Adrenal gland (tissue), 12 donors: Measurements from ENCODE around the gene VDAC2. TPM values are rescaled to one million over a fixed set of nuclear protein-coding genes. Genes with fewer than 3 reads are reported as not detected.
"Not testable (repeated sequence)": the region's sequence is repeated elsewhere in the genome, so short reads cannot be mapped to it uniquely, and the experiment has no call there.

Experiments
- DNase-seq, 7 donors: peaks; one replicate each; pipeline ENCODE4 v3.0.0-alpha.2; 2019 to 2020
- H3K27ac ChIP-seq, 5 donors: fragments of 200-600 bp; sonication (generic) in 4 of 5; 1 replicate in 3 of 5; 2 replicates in 2 of 5; pipeline versions ENCODE4 v1.5.1 to v1.8.0; 2016 to 2020; ENCODE audit warnings: mild to moderate bottlenecking in 1 of 5
- H3K27me3 ChIP-seq: fragments of 200-600 bp; 2 replicates; pipeline ENCODE4 v1.8.0; 2021
- H3K36me3 ChIP-seq, 2 donors: fragments of 200-600 bp; replicated peaks in 1 of 2; 1 replicate in 1 of 2; 2 replicates in 1 of 2; pipeline versions ENCODE4 v1.5.1 to v1.8.0; 2018 to 2022
- H3K4me1 ChIP-seq, 2 donors: fragments of 200-600 bp; replicated peaks in 1 of 2; 1 replicate in 1 of 2; 2 replicates in 1 of 2; pipeline versions ENCODE4 v1.5.1 to v1.8.0; 2018 to 2021
- H3K4me3 ChIP-seq, 4 donors: fragments of 200-600 bp; sonication (generic) in 3 of 4; one replicate each; pipeline ENCODE4 v1.5.1; 2016 to 2018
- H3K9me3 ChIP-seq, 3 donors: fragments of 200-600 bp; sonication (generic) in 1 of 3; replicated peaks in 1 of 3; 1 replicate in 2 of 3; 2 replicates in 1 of 3; pipeline versions ENCODE4 v1.5.1 to v1.8.0; 2016 to 2021
- POLR2A ChIP-seq, 2 donors: fragments of 450-650 bp; IDR thresholded peaks; one replicate each; pipeline ENCODE4 v1.6.1; 2017; ENCODE audit warnings: antibody characterized with exemption in 2 of 2, mild to moderate bottlenecking in 2 of 2, moderate library complexity in 1 of 2
- WGBS, 4 donors: extraction: QIAGEN DNeasy Blood & Tissue Kit in 2 of 4; methylation state at CpG; one replicate each; pipeline versions ENCODE4 v1.1.5 to v1.1.7; 2013 to 2017; 5-methylcytosine and 5-hydroxymethylcytosine counted together
- intact Hi-C, 2 donors: fragments of 100-400 bp; cut with DNase I; formaldehyde crosslinking; loops; one replicate each; pipeline versions ENCODE4 v1.14.1 to v1.15.0; 2022 to 2023
- polyA plus RNA-seq, 3 donors: library from polyadenylated mRNA; stranded (reverse); fragments of 200-250 nt in 2 of 3; fragments of 350-450 nt in 1 of 3; fragmentation: Illumina TruSeq in 1 of 3; extraction: RNeasy Lipid Tissue Mini Kit (QIAGEN cat#74804) in 1 of 3; gene quantifications; one replicate each; pipeline ENCODE4 v1.2.3, GENCODE V29; 2013 to 2014
- total RNA-seq, 9 donors: library from RNA; depleted of rRNA in 4 of 9; stranded (reverse); fragments of >200 nt in 4 of 9; fragments of 120-200 nt in 1 of 9; fragmentation: NEBNext Ultra II Directional in 1 of 9; extraction: Animal tissue kit (Norgen Biotek cat#: 25700) in 1 of 9; gene quantifications; one replicate each; pipeline versions ENCODE4 v1.1.0 to v1.2.4, GENCODE V29; 2013 to 2023
- TF ChIP-seq, protein P1 (sequence below), 6 experiments: fragments of 450-650 bp in 4 of 6; fragments of 200-600 bp in 2 of 6; sonication (generic) in 1 of 6; IDR thresholded peaks; 1 replicate in 5 of 6; 2 replicates in 1 of 6; pipeline versions ENCODE4 v1.5.1 to v1.8.0; 2016 to 2021; ENCODE audit warnings: antibody characterized with exemption in 6 of 6, mild to moderate bottlenecking in 2 of 6, moderate library complexity in 1 of 6
- donor health status: healthy with polysubstance abuse.
- donor health status: Bipolar disorder and iron deficiency.
- donor health status: DM: yes; HTN: yes; CAD: no.
- donor health status: DM: no; HTN: no; CAD: no.
- donor health status: DM: no; HTN: no; CAD: no.
- donor health status: DM: yes; HTN: yes; CAD: no.

Gene VDAC2
- total and polyA plus RNA-seq, 12 donors = 83.2 to 297 (median 183) TPM

DNA sequence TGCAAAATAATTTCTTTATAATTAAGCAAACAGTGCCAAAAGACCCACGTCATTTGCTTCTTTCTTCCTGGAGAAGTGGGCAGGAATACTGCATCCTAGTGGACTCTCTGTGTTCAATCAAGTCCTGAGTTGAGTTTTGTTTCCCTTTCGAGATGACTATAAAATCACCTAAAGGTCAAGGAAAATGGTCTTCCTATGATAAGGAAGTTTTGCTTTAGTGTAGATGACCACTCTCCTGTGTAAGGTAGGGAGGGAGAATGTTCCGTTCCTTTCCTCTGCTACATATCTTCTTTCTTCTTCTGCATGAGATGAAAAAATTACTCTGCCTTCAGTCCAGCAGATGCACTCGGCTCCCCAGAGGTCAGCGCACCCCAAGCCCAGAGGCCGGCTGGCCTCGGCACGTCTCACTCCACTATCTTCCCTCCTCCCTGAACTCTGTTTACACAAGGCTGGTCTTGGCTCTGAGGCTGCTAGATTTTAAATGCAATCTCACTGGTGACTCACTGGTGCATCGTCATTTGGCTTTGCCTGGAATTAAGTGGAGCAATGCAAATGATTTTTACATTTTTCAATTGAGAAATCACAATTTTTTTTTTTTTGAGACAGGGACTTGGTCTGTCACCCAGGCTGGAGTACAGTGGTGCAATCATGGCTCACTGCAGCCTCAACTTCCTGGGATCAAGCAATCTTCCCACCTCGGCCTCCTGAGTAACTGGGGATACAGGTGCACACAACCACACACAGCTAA lies 18.6 kb upstream of the VDAC2 start:
- Histone ChIP-seq H3K4me1 (peaks cover 8 to 31% of the 10 kb centered on the region in 2 donors), H3K27me3 (no peaks in the 10 kb centered on the region), H3K4me3 (no peak overlapping the region), H3K27ac (peak overlapping the region; percentile 78 to 93 (median 82)), H3K9me3 (no peaks in the 10 kb centered on the region), H3K36me3 (no peaks in the 10 kb centered on the region)
- peak; percentile 78 to 93 (median 90) for DNase-seq
- TF ChIP-seq POLR2A (IDR thresholded peaks at IDR 0.05) = peak in 1 of 2 donors; percentile 84
- TF ChIP-seq, protein P1, sequence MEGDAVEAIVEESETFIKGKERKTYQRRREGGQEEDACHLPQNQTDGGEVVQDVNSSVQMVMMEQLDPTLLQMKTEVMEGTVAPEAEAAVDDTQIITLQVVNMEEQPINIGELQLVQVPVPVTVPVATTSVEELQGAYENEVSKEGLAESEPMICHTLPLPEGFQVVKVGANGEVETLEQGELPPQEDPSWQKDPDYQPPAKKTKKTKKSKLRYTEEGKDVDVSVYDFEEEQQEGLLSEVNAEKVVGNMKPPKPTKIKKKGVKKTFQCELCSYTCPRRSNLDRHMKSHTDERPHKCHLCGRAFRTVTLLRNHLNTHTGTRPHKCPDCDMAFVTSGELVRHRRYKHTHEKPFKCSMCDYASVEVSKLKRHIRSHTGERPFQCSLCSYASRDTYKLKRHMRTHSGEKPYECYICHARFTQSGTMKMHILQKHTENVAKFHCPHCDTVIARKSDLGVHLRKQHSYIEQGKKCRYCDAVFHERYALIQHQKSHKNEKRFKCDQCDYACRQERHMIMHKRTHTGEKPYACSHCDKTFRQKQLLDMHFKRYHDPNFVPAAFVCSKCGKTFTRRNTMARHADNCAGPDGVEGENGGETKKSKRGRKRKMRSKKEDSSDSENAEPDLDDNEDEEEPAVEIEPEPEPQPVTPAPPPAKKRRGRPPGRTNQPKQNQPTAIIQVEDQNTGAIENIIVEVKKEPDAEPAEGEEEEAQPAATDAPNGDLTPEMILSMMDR (IDR thresholded peaks at IDR 0.05) = peak in 5 of 6 experiments; percentile 7 to 43 (median 27)
- intact Hi-C loops = no loop called here
- 29 to 36% (median 33%) methylated on average over 10 of the region's 10 CpGs for WGBS, 4 donors

DNA sequence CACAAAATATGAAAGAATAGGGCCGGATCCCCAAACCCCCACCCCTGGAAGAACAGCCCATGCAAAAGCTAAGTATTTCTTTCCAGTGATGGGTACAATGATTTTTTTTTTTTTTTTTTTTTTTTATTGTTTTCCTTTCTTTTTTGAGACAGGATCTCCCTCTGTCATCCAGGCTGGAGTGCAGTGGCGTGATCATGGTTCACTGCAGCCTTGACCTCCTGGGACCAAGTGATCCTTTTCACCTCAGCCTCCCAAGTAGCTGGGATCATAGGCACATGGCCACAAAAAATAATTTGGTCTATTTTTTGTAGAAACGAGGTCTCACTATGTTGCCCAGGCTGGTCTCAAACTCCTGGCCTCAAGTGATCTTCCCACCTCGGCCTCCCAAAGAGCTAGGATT lies 16.0 kb upstream of the VDAC2 start:
- intact Hi-C loops, H3K36me3 ChIP-seq, H3K27me3 ChIP-seq, H3K4me3 ChIP-seq, H3K9me3 ChIP-seq: not testable (repeated sequence)
- H3K27ac ChIP-seq = peak overlapping the region in 4 of 5 donors; percentile 28 to 81 (median 54)
- H3K4me1 ChIP-seq = peaks cover 8 to 31% of the 10 kb centered on the region in 2 donors
- 69 to 84% (median 78%) methylated on average over 4 of the region's 4 CpGs for WGBS, 4 donors
- DNase-seq = peak in 3 of 7 donors; percentile 13 to 44 (median 20)

DNA sequence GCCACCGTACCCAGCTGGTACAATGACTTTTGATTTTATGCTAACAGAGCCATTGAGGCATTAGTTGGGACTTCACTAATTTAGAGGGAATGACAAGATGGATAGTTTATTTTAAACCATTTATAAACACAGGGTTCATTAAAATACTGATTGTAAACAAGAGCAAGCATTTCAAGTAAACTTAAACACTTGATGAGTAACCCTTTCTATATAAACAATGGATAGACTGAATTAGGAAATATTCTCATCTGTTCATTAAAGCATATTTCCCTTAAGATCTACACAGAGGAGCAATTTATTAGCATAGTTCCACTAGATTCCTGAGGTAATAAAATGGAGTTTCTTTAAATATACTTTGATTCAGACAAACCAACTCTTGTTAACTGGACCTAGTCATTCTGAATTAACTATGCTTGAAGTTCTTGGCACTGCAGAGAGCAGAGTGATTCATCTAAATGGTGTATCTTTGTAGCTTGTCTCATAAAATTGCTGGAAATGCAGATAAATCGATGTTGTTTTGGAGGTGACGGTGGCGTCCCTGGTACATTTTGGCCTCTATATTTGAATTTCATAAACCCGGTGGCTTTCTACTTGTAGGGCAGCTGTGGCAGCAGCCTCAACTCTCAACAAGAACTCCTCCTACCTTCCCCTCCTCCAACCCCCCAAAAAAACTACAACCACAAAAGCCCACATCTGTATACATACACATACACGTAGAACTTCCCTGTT lies 15.4 kb upstream of the VDAC2 start:
- Histone ChIP-seq H3K36me3 (no peaks in the 10 kb centered on the region), H3K27ac (peak overlapping the region; percentile 28 to 81 (median 34)), H3K9me3 (no peaks in the 10 kb centered on the region), H3K4me1 (peaks cover 8 to 31% of the 10 kb centered on the region in 2 donors), H3K27me3 (no peaks in the 10 kb centered on the region), H3K4me3 (no peak overlapping the region)
- 51 to 68% (median 61%) methylated on average over 6 of the region's 6 CpGs for WGBS, 4 donors
- peak in 6 of 7 donors; percentile 26 to 62 (median 50) for DNase-seq
- peak in 1 of 2 donors; percentile 13 for TF ChIP-seq POLR2A (IDR thresholded peaks at IDR 0.05)
- TF ChIP-seq, protein P1 (IDR thresholded peaks at IDR 0.05) = no peak
- intact Hi-C loops = no loop called here

DNA sequence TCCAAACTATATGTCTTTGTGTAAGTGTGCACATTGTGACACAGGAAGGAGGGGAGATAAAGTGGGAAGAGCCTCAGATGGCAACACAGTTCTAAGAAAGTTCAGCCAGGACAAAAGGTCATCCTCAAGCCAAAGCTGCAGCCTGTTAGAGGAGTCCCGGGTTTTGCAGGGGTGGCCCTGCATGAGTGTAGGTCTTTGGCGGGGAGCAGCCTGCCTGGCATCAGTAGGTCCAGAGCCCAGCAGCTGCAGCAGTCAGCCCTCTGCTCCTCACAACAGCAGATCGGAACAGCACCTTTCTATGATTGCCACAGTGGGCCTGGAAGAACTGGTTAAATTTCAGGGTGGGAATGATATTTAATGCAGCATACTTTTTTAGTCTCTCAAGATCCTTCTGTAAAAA lies 13.5 kb upstream of the VDAC2 start:
- WGBS, 4 donors = 79 to 91% (median 87%) methylated on average over 2 to 3 of the region's 3 CpGs
- Histone ChIP-seq H3K4me3 (no peak overlapping the region), H3K4me1 (peaks cover 0 to 19% of the 10 kb centered on the region in 2 donors), H3K36me3 (no peaks in the 10 kb centered on the region), H3K9me3 (no peaks in the 10 kb centered on the region), H3K27me3 (no peaks in the 10 kb centered on the region), H3K27ac (no peak overlapping the region)
- peak in 2 of 7 donors; percentile 17 to 39 for DNase-seq
- TF ChIP-seq POLR2A (IDR thresholded peaks at IDR 0.05) = no peak
- TF ChIP-seq, protein P1 (IDR thresholded peaks at IDR 0.05) = no peak
- intact Hi-C loops = no loop called here
